HFFc6 (cell line): ENCODE results near the gene GPR162. TPM values are rescaled to one million over a fixed set of nuclear protein-coding genes. Genes with fewer than 3 reads are reported as not detected.
"Not testable (repeated sequence)": the region's sequence is repeated elsewhere in the genome, so short reads cannot be mapped to it uniquely, and the experiment has no call there.

Experiments
- DNase-seq: peaks from one replicate; pipeline ENCODE4 v3.0.0-alpha.2; 2018
- H3K27ac Mint-ChIP-seq: 2 replicates; pipeline ENCODE4 v1.8.0; 2020; ENCODE audit warnings: mild to moderate bottlenecking, mixed read lengths
- H3K27me3 Mint-ChIP-seq: 2 replicates; pipeline ENCODE4 v1.8.0; 2021; ENCODE audit warnings: mild to moderate bottlenecking, moderate library complexity, mixed read lengths; ENCODE audit not compliant: insufficient read depth
- H3K36me3 Mint-ChIP-seq: 2 replicates; pipeline ENCODE4 v1.8.0; 2021; ENCODE audit warnings: low read depth, mixed read lengths
- H3K4me1 Mint-ChIP-seq: 2 replicates; pipeline ENCODE4 v1.8.0; 2020; ENCODE audit warnings: low read depth, mixed read lengths
- H3K4me3 Mint-ChIP-seq: 2 replicates; pipeline ENCODE4 v1.8.0; 2020; ENCODE audit warnings: mild to moderate bottlenecking, moderate library complexity, mixed read lengths
- H3K9me3 Mint-ChIP-seq: 2 replicates; pipeline ENCODE4 v1.8.0; 2020; ENCODE audit warnings: mild to moderate bottlenecking, mixed read lengths
- CTCF ChIP-seq: fragments of 200-600 bp; sonication (generic); IDR thresholded peaks from 2 replicates; pipeline ENCODE4 v1.5.0; 2021; ENCODE audit warnings: antibody characterized with exemption, mild to moderate bottlenecking
- total RNA-seq, 6 experiments: library from RNA; stranded (reverse); fragmentation: NEBNext Ultra II Directional; extraction: Animal tissue kit (Norgen Biotek cat#: 25700); gene quantifications; 2 replicates in 1 of 6; 3 replicates in 5 of 6; pipeline ENCODE4 v1.2.3, GENCODE V29; 2021

GPR162 gene
- total RNA-seq, 6 experiments from 2014 or later = 0.78 to 3.1 (median 2.6) TPM

- TF ChIP-seq CTCF = no peak
- Mint-ChIP-seq H3K27me3 (peaks cover 13% of the 10 kb centered on the region), H3K9me3 (no peaks in the 10 kb centered on the region), H3K4me1 (peaks cover 18% of the 10 kb centered on the region), H3K27ac (peak overlapping the region; percentile 55), H3K4me3 (no peak overlapping the region), H3K36me3 (peaks cover 60% of the 10 kb centered on the region)
- DNase-seq = no peak
These were observed 42.1 kb downstream of the GPR162 start for GRCh38 chr12:6863586-6864321.

- H3K9me3 Mint-ChIP-seq, DNase-seq, H3K27ac Mint-ChIP-seq, H3K4me3 Mint-ChIP-seq: not testable (repeated sequence)
- Mint-ChIP-seq H3K4me1 (peaks cover 33% of the 10 kb centered on the region), H3K36me3 (peaks cover 68% of the 10 kb centered on the region), H3K27me3 (peaks cover 17% of the 10 kb centered on the region)
These were observed 43.7 kb downstream of the GPR162 start for GRCh38 chr12:6865307-6865706.

GRCh38 chr12:6866163-6866919, 44.7 kb downstream of the GPR162 start:
- Mint-ChIP-seq H3K4me1 (peaks cover 44% of the 10 kb centered on the region), H3K36me3 (peaks cover 62% of the 10 kb centered on the region), H3K27me3 (peaks cover 17% of the 10 kb centered on the region), H3K9me3 (no peaks in the 10 kb centered on the region), H3K27ac (peak overlapping the region; percentile 90), H3K4me3 (peak overlapping the region; percentile 97)
- no peak for DNase-seq
- TF ChIP-seq CTCF = no peak

- Mint-ChIP-seq H3K9me3 (no peaks in the 10 kb centered on the region), H3K4me3 (peak overlapping the region; percentile 97), H3K27ac (peak overlapping the region; percentile 90), H3K27me3 (peaks cover 17% of the 10 kb centered on the region), H3K4me1 (peaks cover 50% of the 10 kb centered on the region), H3K36me3 (peaks cover 63% of the 10 kb centered on the region)
- DNase-seq = no peak
- TF ChIP-seq CTCF = no peak
These were observed 45.3 kb downstream of the GPR162 start for GRCh38 chr12:6866920-6867412.

GRCh38 chr12:6867413-6868210, 46.0 kb downstream of the GPR162 start, which contains the start of gene TPI1:
Gene TPI1, plus strand, starts transcription at chr12:6867531. Its CDS starts 36 bp downstream, at chr12:6867567.
- Mint-ChIP-seq H3K9me3 (no peaks in the 10 kb centered on the region), H3K27ac (peak within 1 kb of the TSS; percentile 90), H3K4me1 (peaks cover 54% of the 10 kb centered on the region), H3K27me3 (peaks cover 17% of the 10 kb centered on the region), H3K36me3 (peaks cover 62% of the 10 kb centered on the region), H3K4me3 (peak within 1 kb of the TSS; percentile 97)
- peak; percentile 48 for TF ChIP-seq CTCF
- DNase-seq = peak; percentile 79
